GM20000 (cell line): Measurements from ENCODE around the gene CES2.

Experiments
- DNase-seq: peaks from one replicate; pipeline ENCODE4 v3.0.0; 2012; ENCODE audit warnings: low spot score
- TF ChIP-seq, protein P1 (sequence below): IDR thresholded peaks from 2 replicates; pipeline ENCODE4 v1.5.1; 2012; ENCODE audit warnings: mild to moderate bottlenecking, control low read depth; ENCODE audit errors: extremely low read depth, missing control alignments

CES2 gene

DNA sequence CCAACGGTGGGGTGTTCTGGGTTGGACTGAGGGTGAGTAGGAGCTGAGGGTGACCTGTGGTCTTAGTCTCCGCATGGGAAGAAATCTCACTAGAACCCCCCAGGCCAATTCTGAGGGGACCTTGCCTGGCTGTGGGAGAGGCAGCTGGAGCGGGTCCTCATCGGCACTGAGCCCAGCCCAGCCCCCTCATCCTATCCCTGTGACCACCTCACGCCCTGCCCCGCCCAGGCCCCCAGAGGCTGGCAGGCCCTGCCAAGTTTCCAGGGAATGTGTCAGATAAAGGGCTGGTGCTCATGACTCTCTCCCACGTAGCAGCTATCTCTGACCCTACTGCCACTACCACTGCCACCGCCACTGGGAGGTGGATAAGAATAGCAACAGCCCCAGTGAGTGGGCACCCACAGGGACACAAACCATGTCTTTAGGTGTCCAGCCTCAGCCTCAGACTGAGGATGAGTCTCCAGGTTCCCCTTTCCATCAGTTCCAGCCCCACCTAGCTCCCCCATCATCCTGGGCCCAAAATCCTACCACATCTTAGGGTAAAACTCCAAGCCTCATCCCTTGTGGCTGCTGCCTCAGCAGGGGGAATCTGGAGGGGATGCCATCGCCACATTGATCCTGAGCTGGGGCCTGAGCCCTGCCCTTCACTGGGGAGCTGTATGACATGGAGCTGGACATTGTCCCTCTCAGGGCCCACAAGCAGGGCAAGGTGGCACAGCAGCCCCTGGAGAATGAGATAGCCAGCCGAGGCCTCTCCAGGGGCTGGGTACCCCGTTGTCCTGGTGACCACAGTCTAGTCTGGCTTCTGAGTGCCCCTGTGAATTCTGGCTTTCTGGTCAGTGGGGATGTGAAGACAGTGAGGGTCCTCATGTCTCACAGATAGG, 31.5 kb upstream of the CES2 start:
- DNase-seq: no peak
- TF ChIP-seq, protein P1, sequence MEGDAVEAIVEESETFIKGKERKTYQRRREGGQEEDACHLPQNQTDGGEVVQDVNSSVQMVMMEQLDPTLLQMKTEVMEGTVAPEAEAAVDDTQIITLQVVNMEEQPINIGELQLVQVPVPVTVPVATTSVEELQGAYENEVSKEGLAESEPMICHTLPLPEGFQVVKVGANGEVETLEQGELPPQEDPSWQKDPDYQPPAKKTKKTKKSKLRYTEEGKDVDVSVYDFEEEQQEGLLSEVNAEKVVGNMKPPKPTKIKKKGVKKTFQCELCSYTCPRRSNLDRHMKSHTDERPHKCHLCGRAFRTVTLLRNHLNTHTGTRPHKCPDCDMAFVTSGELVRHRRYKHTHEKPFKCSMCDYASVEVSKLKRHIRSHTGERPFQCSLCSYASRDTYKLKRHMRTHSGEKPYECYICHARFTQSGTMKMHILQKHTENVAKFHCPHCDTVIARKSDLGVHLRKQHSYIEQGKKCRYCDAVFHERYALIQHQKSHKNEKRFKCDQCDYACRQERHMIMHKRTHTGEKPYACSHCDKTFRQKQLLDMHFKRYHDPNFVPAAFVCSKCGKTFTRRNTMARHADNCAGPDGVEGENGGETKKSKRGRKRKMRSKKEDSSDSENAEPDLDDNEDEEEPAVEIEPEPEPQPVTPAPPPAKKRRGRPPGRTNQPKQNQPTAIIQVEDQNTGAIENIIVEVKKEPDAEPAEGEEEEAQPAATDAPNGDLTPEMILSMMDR: no peak

DNA sequence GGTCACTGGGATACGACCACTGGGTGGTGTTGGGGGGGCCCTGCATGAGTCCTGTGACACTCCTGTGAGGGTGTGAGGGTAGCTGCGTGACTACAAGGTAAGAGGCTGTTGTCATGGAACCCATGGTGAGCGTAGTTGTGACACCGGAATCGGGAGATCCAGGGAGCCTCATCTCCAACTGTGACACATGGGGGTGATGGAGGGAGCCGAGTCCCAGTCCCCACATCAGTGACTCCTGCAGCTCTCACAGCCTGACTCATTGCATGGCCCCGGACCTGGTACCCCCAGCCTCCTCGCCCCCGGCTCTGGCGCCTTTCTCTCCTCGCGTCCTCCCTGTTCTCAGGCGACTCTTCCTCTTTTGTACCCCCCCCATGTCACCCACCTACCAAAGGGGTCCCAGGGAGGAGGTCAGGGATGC, 30.9 kb upstream of the CES2 start:
- TF ChIP-seq, protein P1: no peak
- no peak for DNase-seq

DNA sequence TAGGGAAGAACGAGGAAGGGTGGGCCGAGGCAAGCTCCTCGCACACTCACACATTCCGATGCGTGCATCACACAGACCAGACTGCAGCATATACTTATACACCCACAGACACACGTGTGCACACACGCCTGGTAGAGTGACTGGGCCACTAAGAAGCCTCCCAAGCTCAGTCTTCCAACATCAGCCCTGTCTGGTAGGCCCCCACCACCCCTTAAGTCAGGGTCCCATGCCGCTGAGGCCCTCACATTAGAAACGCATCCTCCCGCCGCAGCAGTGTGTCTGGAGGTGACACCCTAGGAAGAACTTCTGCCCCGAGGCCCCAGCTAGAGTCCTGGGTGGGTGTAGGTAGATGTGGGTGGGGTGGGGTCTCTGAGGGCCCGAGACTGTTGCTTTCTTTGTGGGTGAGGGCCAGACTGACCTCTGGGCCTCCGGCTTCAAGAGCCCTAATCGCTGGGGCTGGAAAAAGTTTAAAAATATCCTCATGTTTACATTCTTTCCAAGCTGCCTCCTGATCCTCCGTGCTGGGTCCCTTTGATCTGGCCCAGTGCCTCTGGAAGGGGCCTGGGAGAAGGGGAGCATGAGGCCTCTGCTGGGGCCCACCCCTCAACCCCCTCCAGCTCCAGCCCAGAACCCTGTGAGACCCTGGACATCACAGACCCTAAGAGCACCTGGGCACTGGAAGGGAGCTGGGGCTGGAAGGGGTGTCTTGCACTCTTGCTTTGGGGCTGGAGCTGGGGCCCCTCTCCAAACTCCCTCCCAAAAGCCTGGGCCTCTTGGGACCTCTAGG, 30.3 kb upstream of the CES2 start:
- TF ChIP-seq, protein P1: no peak
- DNase-seq: no peak

DNA sequence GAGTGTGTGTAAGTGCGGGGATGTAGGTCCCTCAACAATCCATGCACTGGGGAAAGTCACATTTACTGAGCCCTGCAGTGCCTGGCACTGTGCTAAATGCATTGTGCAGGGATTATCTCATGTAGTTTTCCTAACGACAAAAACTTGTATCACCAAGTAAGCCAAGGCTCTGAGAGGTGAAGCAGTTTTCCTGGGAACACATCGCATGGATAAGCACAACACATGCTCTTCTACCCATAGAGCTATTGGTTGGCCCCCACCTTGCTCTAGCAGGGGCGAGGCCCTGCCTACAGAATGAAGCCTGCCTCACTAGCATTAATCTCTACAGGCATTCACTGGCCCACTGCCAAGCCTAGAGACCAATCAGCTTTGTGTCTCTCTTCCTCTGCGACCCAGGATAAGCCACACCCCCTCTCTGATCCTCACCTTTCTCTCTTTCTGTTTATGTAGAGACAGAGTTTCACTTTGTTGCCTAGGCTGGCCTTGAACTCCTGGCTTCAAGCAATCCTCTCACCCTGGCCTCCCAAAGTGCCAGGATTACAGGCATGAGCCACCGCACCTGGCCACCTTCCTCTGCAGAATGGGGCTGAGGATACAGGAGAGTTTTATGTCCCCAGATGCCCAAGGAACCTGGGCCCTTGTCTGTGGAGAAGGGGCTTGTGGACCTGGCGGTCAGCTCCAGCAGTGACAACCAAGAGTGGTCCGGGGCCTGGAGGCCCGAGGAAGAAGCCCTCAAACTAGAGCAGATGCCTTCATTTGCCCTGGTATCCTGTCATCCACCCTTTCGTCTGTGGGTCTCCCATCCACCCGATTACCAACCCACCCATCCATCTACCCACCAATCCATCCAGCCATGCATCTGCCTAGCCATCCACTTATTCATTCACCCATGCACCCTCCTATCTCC, 29.4 kb upstream of the CES2 start:
- DNase-seq: no peak
- TF ChIP-seq, protein P1: no peak

DNA sequence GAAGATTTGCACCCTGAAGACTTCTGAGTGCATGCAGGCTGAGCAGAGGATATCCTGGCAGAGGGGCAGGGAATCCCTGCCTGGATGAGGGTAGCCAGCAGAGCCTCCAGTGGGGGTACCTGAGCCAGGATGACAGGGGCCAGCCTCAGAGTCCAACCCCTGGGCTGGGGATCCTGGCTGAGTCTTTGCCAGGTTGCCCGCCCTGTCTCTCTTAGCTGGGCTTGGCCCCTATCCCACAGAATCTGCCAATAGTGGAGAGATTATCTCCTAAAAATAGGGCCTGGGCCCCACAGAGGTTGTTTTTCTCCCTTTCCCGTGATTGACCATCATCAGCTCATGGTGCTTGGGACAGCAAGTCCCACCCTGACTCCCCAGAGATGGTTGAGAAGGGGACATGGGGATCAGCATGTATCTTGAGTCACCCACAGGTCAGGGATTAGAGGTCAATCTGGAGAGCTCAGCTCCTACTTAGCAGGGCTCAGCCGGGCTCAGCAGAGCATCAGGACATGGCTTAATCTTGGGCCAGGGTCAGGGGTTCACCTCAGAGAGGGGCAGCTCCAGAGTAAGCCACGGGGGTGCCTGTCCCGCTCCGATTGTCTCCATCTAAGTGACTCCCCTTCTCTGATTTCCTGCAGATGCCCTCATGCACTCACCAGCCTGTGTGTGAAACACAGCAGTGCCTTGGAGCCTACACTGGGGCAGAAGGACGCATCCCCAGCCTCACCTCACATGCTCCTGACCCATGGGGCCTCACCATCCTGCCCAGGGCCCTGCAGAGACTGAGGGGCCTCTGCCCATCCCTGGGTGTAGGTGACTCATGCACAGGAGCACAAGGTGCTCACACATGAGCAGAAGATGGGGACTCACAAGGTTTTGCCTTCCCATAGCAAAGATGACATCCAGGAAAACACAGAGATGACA, 28.1 kb upstream of the CES2 start:
- DNase-seq: no peak
- TF ChIP-seq, protein P1: no peak

DNA sequence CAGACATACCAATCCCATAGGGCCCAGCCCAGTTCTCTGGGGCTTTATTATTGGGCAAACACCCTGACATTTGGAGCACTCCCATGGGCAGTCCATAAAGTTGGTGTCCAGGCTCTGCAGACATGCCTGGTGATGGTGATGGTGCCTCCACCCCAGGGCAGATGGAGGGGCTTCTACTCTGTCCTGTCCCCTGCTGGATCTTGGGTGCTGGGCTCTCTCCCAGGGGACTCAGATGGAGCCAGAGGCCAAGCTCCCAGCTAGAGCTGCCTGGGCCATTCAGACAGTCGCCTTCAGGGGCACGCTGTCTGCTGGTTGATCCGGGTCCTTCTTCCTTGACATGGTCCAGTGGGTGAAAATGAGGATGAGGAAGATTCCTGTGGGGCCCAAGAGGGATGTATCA, 27.2 kb upstream of the CES2 start:
- TF ChIP-seq, protein P1: no peak
- no peak for DNase-seq
